SU-DHL-6 (cell line): ENCODE measurements around the gene AFG1L.

Experiments
- CTCF ChIP-seq: fragments of 200-600 bp; sonication (generic); IDR thresholded peaks from one replicate; pipeline ENCODE4 v1.5.1; 2017; ENCODE audit warnings: antibody characterized with exemption, mild to moderate bottlenecking, low read length, moderate library complexity; ENCODE audit not compliant: insufficient read depth, poor library complexity, severe bottlenecking
- EZH2phosphoT487 ChIP-seq: fragments of 200-600 bp; sonication (generic), shearing (Covaris generic); conservative IDR thresholded peaks from 2 replicates; pipeline ENCODE4 v1.6.1; 2018; ENCODE audit warnings: mild to moderate bottlenecking, antibody characterized with exemption, low read length, moderate library complexity, mixed read lengths

GRCh38 chr6:108260809-108261569, 33.9 kb upstream of the AFG1L start, which contains the start of gene SNX3:
- TF ChIP-seq CTCF (no peak), EZH2phosphoT487 (no peak)
